NCI-H69 (cell line): ENCODE results near the gene PLK5.
A peak's percentile ranks its signal among the peaks of the same experiment; 100 is the strongest.
"Not testable (repeated sequence)": the region's sequence is repeated elsewhere in the genome, so short reads cannot be mapped to it uniquely, and the experiment has no call there.

Source experiments
- DNase-seq: peaks from one replicate; lab custom pipeline; 2025; lab: John Stamatoyannopoulos, UW

The PLK5 gene

GRCh38 chr19:1491114-1491848 lies 32.6 kb upstream of the PLK5 start, which contains the start of gene REEP6:
TSS of gene REEP6 (plus strand) at chr19:1491181. CDS start at chr19:1491270, 89 bp downstream.
- no peak for DNase-seq

GRCh38 chr19:1491849-1492170 lies 32.1 kb upstream of the PLK5 start:
- DNase-seq: no peak

GRCh38 chr19:1492474-1493006 lies 31.3 kb upstream of the PLK5 start:
- no peak for DNase-seq

- DNase-seq: no peak
Observed at GRCh38 chr19:1494115-1494815, 29.6 kb upstream of the PLK5 start.

GRCh38 chr19:1495051-1495798 lies 28.7 kb upstream of the PLK5 start:
- no peak for DNase-seq

GRCh38 chr19:1495799-1496713 lies 27.8 kb upstream of the PLK5 start:
- no peak for DNase-seq

- DNase-seq: no peak
Observed at GRCh38 chr19:1496714-1497577, 26.9 kb upstream of the PLK5 start.

- DNase-seq: no peak
Observed at GRCh38 chr19:1497578-1498235, 26.2 kb upstream of the PLK5 start.

- DNase-seq: not testable (repeated sequence)
Observed at GRCh38 chr19:1499231-1499630, 24.6 kb upstream of the PLK5 start.

- no peak for DNase-seq
Observed at GRCh38 chr19:1501200-1501595, 22.7 kb upstream of the PLK5 start.

- DNase-seq: no peak
Observed at GRCh38 chr19:1502433-1503088, 21.3 kb upstream of the PLK5 start.

- peak; percentile 74 for DNase-seq
Observed at GRCh38 chr19:1503089-1503924, 20.6 kb upstream of the PLK5 start.

GRCh38 chr19:1503925-1504773 lies 19.7 kb upstream of the PLK5 start:
- no peak for DNase-seq

GRCh38 chr19:1505012-1505411 lies 18.9 kb upstream of the PLK5 start:
- no peak for DNase-seq

- DNase-seq: no peak
Observed at GRCh38 chr19:1505991-1506881, 17.6 kb upstream of the PLK5 start.

- no peak for DNase-seq
Observed at GRCh38 chr19:1507192-1507660, 16.7 kb upstream of the PLK5 start.
